GM21737 (cell line): ENCODE data around the gene FHIT.

Experiments
- ATAC-seq: cut with Tn5 transposase; IDR thresholded peaks from one replicate; pipeline ENCODE4 v1.9.1; 2021; ENCODE audit warnings: mild to moderate bottlenecking, moderate library complexity; ENCODE audit not compliant: unreplicated experiment

Gene FHIT

DNA sequence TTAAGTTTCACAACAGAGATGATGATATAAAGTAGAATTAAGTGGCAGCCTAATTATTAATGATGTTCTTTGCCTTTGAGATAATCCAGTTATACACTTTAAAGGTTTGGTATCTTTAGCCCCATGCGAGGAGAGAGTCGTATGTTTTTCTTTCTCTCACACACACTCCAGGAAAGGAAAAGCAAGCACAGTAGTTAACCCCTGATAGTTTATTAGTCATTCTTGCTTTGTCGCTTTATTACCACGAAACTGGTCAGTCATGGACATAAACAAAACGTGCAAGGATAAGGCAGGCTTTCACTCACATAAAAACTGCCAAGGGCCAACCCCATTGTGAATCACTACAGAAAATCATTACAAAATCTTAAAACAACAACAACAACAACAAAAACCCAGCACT lies 866.9 kb downstream of the FHIT start:
- no peak for ATAC-seq

DNA sequence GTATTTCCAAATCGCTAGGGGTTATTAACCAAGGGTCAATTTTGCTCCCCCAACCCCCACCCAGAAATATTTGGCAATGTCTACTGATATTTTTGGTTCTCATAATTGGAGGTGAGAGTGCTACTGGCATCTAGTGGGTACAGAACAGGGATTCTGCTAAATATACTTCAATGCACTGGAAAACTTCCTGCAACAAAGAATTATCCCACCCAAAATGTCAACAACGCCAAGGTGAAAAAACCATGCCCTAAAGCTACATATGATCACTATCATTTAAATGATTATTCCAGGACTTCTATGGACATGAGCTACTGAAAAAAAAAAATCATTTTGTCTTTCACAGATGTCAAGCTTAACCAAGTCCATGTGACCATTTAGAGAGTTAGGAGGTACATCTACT lies 867.9 kb downstream of the FHIT start:
- ATAC-seq = no peak

DNA sequence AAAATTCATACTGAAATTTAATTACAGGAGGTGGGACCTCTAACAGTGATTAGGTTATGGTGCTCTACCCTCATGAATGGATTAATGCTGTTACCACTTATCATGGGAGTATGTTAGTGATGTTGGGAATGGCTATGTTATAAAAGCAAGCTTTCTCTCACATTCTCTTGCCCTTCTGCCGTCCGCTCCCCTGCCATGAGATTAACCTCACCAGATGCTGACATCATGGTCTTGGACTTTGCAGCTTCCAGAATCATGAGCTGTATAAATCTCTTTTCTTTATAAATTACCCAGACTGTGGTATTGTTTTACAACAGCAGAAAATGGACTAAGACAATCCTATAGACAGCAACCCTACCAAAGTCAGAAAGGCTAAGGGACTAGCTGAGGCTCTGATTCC lies 884.8 kb downstream of the FHIT start:
- no peak for ATAC-seq

DNA sequence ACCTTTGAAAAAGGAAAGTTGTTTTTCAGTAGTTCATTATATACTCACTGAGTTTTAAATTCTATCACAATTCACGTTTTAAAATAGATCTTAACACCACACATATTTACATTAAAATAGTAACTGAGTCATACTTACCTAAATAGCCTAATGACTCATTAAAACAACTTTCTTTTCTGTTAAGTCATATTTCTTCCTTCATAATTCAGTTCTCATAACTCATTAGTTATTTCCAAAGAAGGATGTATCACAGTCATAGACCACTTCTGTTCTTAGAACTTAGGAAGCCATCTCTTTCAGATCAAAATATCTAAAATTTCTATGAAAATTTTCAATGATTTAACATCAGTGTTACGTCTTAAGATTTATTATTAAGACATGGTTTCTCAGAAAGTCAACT lies 885.9 kb downstream of the FHIT start:
- ATAC-seq = no peak

DNA sequence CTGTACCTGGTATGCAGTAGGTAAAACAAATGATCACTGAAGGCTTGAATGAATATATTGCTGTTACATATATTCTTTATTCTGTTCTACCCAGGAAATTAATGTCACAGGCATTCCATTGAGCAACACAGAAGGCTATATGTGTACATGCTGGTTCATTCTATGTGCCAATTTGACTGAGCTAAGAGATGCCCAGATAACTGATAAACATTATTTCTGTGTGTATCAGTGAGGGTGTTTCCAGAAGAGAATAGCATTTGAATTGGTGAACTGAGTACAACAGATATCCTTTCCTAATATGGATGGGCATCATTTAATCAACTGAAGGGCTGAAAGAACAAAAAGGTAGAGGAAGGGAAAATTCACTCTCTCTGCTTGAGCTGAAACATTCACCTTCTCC lies 886.8 kb downstream of the FHIT start:
- no peak for ATAC-seq

DNA sequence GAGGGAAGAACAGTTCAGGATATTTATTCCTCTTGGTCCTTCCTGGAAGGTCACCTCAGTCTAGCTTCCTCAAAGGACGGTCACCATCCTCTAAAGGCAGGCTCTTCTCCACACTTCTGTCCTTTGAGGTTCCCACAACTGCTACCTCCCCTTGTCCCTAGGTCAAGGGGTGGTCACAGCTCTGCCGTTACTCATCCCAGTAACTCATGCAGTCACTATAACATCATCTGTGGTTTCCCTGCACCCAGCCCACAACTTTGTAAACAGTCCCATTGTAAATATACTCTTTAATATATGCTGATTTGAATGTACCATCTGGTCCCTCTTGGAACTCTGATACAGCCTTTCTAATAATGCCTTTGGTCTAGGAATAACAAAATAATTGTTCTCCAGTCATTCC lies 887.4 kb downstream of the FHIT start:
- no peak for ATAC-seq

DNA sequence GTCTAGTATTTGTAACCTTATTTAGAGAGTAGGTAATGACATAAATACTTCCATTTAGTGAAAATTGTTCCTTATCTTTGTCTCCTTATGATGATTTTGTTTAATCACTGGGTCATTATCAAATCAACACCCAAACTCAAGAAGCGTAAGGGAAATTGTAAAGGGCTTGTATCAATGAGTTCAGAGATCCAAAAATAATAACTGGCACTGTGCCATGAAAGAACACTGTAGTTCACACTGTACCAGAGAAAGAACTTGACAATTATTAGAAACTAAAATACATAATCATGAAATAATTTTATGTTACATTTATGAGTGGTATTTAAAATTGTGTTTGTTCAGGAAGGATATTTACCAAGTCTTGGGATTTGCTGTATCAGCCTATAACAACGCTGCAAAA lies 895.4 kb downstream of the FHIT start:
- no peak for ATAC-seq

DNA sequence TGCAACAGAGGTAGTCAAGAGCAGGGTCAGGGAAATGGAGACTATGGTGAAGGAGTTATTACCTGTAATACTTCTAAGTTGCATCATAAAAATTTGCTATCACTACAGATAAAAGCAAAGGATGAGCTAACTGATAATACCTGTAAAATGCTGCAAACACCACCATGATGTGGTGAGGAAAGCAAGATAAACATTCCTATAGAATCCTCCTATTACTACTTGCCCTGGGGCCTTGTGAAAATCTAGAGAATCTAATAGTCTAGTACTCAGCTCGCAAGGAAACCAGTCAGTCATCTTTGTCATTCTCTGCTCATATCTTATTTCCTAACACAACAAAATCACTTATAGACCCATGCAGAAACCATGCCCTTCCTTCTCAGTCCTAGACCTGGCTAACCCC lies 899.8 kb downstream of the FHIT start:
- ATAC-seq = no peak

DNA sequence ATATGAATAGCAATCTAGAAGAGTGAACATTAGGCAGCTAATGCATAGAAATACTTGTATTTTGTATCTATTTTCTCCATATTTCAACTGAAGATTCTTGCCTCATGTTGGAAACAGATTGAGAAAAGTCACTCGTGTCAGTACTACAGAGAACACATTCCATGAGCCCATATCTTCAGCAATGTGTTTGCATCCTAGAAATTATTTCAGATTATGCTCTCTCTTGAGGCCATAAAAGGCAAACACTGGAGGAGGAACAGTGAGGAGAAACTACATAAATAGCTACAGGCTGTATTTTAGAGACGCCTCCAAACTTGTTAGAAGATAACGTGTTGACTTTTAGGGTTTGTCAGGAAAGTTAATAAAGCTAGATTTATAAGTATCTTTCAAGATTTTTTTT lies 906.9 kb downstream of the FHIT start:
- ATAC-seq = no peak

DNA sequence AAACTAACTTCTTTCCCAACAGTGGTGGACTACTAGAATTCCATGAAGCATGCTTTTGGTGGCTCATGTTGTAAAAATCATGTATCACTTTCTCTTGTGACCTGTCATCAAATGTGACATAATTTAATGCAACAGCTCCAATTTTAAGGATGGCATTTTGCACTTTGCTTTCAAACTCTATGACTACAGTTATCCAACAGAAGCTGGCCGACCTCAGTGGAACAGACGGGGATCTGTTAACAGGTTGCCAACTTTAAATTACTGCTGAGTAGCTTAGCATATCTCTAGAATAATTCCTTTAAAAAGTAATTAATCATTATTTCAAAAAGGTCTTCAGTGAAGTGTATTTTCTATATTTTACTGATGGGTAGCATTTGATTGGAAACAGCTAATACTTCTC lies 907.4 kb downstream of the FHIT start:
- ATAC-seq = no peak

DNA sequence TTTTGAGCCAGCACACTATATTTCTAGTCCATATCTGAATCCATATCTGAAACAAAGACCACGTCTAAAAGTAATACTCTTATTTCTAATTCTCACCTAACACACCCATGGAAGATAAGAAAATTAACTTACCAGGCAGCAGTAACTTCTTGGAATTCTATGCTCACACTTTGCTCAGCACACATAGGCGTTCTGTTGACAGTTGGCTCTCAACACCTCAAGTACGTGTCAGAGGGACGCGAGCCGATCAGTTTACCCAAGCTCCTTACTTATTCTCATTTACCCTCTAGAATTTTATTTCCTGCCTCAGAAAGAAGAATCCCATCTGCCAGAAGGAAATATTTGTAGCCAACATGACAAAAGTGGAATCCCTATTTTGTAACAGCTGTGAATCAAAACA lies 911.9 kb downstream of the FHIT start:
- no peak for ATAC-seq

DNA sequence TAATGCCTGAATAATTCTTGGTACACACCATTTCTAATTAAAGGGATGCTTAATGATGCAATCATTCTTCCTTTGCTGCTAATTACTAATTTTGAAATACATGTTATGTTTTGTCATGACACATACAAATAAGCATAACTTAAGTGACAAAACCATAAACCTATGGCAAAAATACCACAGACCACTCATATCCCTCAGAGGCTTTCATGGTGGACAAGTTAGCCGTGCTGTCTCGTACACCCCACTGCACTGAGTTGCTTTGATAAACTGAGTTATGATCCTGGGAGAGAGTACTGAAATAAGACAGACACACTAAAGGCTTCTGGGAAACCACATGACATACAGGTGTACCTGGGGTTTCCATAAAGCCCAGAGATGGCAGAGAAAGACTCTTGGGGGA lies 913.8 kb downstream of the FHIT start:
- ATAC-seq = no peak

DNA sequence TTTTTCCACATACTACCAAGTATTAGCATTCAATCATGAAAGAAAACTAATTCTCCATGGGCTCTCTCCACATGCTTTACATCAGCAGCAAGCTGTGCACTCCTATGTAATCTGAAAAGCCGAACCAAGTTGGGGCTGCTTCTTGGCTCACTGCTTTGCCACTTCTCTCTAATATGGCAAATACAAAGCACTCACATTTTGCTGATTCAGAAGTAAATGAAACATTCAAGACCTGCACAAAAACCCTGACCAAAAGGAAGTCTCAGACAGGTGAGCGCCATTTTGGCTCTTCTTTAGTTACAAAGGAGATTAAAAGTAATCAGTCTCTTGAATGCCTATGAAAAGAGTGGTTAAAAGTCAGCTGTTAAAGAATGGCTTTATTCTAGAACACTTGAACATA lies 915.2 kb downstream of the FHIT start:
- no peak for ATAC-seq

DNA sequence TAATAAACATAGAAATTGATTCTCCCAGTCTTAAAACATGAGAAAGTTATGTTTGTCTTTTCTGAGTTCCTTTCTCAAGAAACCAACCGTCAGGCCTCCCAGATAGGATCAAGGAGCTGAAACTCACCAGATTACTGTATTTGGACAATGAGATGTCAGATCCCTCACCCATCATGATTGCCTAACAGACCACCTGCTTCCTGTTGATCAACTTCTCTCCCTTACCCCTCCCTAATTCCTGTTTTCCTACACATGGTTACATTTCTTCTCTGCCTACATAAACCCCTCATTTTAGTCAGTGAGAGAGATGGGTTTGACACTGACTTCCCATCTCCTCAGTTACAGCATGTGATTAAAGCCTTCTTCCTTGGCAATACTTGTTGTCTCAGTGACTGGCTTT lies 917.5 kb downstream of the FHIT start:
- ATAC-seq = no peak

DNA sequence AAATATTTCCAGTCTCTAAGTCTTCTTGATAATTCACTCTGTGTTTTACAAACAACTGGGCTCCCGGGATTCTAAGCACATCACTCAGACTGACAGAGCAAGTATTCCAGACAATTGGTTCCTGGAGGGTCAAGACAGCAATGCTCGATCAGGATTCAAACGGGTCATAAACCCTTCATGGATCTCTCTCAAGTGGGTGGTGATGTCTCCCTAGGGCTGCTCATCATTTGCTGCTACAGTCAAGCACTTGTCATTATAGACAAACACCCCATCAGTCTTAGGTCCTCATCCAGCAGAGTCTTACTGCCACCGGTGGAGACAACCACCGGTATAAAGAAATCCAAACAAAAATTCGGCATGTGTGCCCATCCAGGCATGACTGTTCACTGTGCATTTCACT lies 921.1 kb downstream of the FHIT start:
- no peak for ATAC-seq

DNA sequence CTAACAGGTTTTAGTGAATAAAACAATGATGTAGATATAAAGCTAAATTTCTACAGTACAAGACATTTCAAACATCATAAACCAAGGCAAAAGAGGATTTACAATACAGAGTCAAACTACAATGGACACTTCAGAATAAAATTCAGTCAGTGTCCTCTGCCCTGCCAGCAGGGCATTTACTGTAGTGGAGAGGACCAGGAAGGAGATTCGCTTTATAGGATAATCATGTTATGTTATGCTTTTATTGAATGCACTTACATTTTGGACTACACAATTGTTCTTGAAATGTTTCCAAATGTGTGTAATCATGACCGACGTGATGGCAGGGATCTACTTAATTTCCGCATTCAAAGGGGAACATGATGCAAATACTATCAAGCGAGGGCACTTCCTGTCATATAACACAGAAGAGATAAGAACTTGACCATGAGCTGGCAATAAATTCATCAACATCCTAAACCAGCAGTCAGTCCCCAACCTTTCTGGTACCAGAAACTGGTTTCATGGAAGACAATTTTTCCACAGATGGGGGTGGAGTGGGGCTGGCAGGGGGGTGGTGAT lies 925.6 kb downstream of the FHIT start:
- ATAC-seq = no peak

DNA sequence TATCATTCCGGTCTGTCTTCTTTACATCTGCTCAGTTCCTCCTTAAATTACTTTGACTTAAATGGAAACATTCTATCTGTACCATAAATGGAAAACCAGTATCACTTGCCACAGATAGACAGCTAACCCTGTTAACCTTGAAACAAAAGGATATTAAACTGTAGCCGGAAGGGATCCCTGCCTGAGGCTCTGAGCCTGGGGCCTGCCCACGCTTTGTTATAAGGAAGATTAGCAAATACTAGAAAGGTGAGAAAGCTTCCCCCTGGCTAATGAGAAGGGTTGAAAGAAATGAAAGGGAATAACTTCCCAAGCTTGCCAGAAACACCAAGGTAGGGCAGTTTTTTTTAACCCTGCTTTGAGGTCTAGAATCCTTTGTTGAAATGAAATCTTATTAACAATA lies 927.6 kb downstream of the FHIT start:
- no peak for ATAC-seq

DNA sequence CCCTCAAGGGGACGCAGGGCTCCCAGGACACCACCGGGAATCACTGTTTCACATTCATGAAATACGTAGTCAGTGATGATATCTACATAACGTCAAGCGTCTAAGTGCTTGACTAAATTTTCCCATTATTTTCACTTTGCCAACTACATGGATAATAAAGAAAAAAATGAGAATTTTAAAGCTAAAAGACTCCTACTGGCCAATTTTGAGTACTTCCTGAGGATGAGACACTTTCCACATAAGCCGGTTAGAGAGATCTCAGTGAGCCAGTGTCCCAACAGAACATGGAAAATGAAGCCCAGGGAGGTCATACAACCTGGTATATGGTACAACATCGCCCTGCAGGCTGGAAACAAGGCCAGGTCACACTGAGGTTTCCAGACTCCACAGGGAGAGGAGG lies 928.1 kb downstream of the FHIT start:
- no peak for ATAC-seq

DNA sequence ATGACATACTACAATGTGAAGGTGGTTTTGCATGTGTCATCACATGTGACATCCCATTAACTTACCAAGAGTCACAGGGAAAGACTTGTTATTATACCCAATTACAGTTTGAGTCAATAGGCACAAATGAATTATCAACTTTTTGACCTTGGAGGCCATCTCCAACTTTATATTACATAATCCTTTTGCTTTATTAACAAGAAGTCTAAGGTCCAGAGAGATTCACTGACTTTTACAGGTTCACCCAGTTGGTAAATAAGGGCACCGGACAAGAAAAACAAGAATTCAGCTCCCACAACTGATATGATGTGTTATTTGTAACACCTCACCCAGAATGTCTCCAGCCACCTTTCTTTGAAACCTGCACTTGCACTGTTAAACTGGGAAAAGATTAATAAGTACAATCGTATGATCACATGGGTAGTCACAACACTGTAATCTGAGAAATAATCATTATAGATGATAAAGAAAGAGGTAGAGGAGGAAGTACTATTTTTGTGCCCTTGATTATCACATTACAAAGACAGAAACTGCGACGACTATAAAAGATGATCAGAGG lies 928.9 kb downstream of the FHIT start:
- ATAC-seq = no peak

DNA sequence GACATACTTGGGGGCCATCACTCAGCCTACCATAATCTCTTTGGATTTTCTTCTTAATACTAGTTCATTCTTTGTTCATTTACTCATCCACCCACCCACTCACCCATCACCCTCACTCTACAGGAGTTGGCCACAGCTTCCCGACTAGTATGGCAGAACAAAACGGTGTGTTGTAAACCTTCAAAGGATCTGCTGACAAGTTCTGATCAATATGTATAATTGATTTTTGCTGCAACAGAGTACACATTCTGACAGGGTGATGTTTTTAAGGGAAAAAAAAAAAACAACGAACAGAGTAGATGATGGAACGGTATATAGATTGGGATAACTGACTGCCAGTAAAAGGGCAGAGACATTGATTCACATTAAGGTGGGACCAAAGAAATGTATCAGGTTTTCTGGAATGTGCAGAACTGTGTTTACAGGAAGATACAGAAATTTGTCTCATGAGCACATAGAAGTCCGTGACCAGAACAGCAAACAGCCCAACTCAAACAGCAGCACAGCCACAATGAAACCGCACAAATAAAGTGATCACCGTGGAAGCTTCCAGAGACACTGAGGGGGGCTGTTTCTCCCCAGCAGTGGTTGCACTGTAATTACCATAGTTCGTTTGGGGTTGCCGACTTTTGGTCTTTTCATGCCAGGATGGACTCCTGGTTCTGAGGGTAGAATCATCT lies 931.9 kb downstream of the FHIT start:
- no peak for ATAC-seq

DNA sequence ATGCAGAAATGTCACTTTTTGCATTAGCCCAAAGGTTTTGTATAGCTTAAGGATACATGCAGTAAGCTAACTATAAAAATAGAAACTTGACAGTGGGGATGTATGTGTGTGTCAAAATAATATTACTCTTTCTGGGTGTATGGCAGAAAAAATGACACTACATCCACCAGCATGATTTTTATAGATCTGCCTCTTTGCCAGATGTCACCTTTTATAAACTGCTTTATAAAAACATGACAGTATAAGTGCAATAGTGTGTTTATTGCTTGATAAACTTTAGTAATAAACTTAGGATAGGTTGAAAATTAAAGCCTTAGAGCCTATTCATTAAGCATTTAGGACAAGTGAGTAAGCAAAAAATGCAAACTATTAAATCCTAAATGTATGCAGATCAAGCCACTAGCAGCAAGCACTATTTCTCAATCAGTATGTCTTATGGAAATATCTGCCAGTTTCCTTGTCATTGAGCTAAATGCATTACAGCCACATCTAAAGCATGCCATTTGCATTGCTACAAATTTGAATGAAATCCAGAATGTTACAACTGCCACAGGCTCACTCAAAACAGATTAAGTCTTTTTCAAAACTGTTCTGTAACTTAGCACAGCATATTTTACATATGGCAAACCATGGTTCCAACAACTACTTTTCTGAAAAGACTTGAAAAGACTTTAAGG lies 935.0 kb downstream of the FHIT start:
- ATAC-seq = no peak

DNA sequence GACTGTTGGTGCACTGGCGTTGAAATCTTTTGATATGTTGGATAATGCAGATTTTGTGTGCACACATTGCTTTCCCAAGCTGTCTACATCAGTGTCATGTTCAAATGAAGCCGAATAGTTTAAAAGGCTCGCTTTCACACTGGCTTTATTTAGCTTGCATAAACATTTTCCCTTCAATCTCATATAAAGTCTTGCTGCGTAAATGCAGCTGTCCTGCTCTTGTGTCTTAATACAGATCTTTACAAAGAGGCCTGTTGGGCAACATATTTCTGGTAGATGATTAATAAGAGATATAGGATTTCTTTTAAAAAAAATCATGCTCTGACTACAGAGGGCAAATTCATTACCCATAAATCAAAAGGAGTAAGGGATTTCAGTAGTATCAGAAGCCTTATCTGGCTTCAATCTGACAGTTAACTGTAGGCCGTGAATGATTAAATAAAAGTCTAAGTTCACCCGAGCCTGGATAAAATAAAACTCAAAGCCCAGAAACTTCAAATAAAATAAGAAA lies 937.2 kb downstream of the FHIT start:
- ATAC-seq = no peak
